ENCODE results near the gene STX17.

GRCh38 chr9:99919930-99920329, 13.5 kb downstream of the STX17 start:
- TF ChIP-seq CTCF (IDR thresholded peaks at IDR 0.05) (no peak), POLR2A (IDR thresholded peaks at IDR 0.05) (no peak)
